Activated naive CD4-positive, alpha-beta T cell treated with anti-CD3 and anti-CD28 coated beads, Interleukin-2, amount 10 ng/mL, durations not matched to agents 7 days and 5 days (primary cell): ENCODE measurements around the gene SUB1.
A peak's percentile ranks its signal among the peaks of the same experiment; 100 is the strongest.

Source experiments
- CTCF ChIA-PET: fragments of 350-600 bp; sonication (Branson Sonifier 250); formaldehyde crosslinking; loops from one replicate; lab custom pipeline; 2021; ENCODE audit warnings: antibody characterized with exemption; lab: Charles Lee
- DNase-seq: peaks from one replicate; pipeline ENCODE4 v3.0.0-alpha.2; 2020
- H3K27ac Mint-ChIP-seq: one replicate; pipeline ENCODE4 v1.8.0; 2021; ENCODE audit warnings: mild to moderate bottlenecking, moderate library complexity, mixed read lengths
- H3K27me3 Mint-ChIP-seq: one replicate; pipeline ENCODE4 v1.8.0; 2021; ENCODE audit warnings: mild to moderate bottlenecking, mixed read lengths
- H3K36me3 Mint-ChIP-seq: one replicate; pipeline ENCODE4 v1.8.0; 2021; ENCODE audit warnings: mixed read lengths
- H3K4me1 Mint-ChIP-seq: one replicate; pipeline ENCODE4 v1.8.0; 2021; ENCODE audit warnings: mixed read lengths
- H3K4me3 Mint-ChIP-seq: one replicate; pipeline ENCODE4 v1.8.0; 2021; ENCODE audit warnings: mild to moderate bottlenecking, moderate library complexity, mixed read lengths
- H3K9me3 Mint-ChIP-seq: one replicate; pipeline ENCODE4 v1.8.0; 2021; ENCODE audit warnings: mixed read lengths

The SUB1 gene

GRCh38 chr5:32598997-32599549 lies 13.7 kb downstream of the SUB1 start:
- CTCF ChIA-PET = interaction anchor here (1.2 to 1.8 kb wide), 2 partner anchors 9 to 15 kb away, joined by 4 to 10 read pairs; no protein-coding TSS in a partner anchor
- peaks cover 50% of the 10 kb centered on the region for H3K4me1 Mint-ChIP-seq
- H3K36me3 Mint-ChIP-seq = peaks cover 69% of the 10 kb centered on the region
- H3K4me3 Mint-ChIP-seq = no peak overlapping the region
- DNase-seq = no peak
- no peaks in the 10 kb centered on the region for H3K9me3 Mint-ChIP-seq
- no peak overlapping the region for H3K27ac Mint-ChIP-seq
- H3K27me3 Mint-ChIP-seq = no peaks in the 10 kb centered on the region

- CTCF ChIA-PET = interaction anchor here (1.1 to 1.8 kb wide), 2 partner anchors 10 to 111 kb away, joined by 4 to 10 read pairs; no protein-coding TSS in a partner anchor
- Mint-ChIP-seq H3K4me3 (no peak overlapping the region), H3K4me1 (peaks cover 41% of the 10 kb centered on the region), H3K9me3 (no peaks in the 10 kb centered on the region), H3K27ac (no peak overlapping the region), H3K27me3 (no peaks in the 10 kb centered on the region), H3K36me3 (peaks cover 72% of the 10 kb centered on the region)
- DNase-seq = no peak
Observed at GRCh38 chr5:32600054-32600622, 14.8 kb downstream of the SUB1 start.

DNA sequence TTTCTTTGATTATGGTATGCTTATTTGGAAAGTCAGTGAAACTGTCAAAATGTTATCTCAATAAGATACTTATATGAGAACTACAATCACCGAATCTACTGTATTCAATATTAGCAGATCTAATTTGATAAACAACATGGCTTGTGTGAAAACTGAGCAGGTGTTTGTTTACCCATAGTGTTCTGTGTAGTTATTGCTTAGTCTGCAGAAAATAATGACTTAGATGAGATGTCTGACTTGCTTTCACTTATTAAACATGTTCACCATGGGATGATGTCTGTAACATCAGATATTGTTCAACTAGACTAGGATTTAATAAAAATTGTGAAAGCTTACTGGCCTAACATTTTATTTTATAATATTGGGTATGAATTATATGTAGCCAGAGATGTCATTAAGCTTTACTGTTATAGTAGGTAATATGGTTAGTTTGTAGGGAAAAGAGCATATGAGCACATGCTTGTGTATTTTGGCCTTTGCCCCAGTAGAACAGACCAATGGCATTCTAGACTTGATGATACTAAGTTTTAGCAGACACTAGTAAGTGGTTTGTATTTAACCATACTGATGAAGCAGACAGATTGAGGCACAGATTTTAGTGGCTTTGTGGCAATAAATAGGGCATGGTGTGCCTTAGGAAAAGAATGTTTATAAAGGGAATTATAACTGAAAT lies 16.4 kb downstream of the SUB1 start:
- peaks cover 24% of the 10 kb centered on the region for H3K4me1 Mint-ChIP-seq
- no peak overlapping the region for H3K27ac Mint-ChIP-seq
- no peak overlapping the region for H3K4me3 Mint-ChIP-seq
- CTCF ChIA-PET = no interaction called here
- peaks cover 60% of the 10 kb centered on the region for H3K36me3 Mint-ChIP-seq
- DNase-seq = no peak
- H3K9me3 Mint-ChIP-seq = no peaks in the 10 kb centered on the region
- H3K27me3 Mint-ChIP-seq = no peaks in the 10 kb centered on the region

- DNase-seq = no peak
- H3K4me1 Mint-ChIP-seq = peaks cover 16% of the 10 kb centered on the region
- H3K27me3 Mint-ChIP-seq = no peaks in the 10 kb centered on the region
- H3K36me3 Mint-ChIP-seq = peaks cover 57% of the 10 kb centered on the region
- H3K9me3 Mint-ChIP-seq = no peaks in the 10 kb centered on the region
- H3K27ac Mint-ChIP-seq = no peak overlapping the region
- CTCF ChIA-PET = interaction anchor here (0.6 kb wide), 1 partner anchor 12 kb away, joined by 3 read pairs; no protein-coding TSS in a partner anchor
- H3K4me3 Mint-ChIP-seq = no peak overlapping the region
Observed at GRCh38 chr5:32602906-32603305, 17.5 kb downstream of the SUB1 start.

DNA sequence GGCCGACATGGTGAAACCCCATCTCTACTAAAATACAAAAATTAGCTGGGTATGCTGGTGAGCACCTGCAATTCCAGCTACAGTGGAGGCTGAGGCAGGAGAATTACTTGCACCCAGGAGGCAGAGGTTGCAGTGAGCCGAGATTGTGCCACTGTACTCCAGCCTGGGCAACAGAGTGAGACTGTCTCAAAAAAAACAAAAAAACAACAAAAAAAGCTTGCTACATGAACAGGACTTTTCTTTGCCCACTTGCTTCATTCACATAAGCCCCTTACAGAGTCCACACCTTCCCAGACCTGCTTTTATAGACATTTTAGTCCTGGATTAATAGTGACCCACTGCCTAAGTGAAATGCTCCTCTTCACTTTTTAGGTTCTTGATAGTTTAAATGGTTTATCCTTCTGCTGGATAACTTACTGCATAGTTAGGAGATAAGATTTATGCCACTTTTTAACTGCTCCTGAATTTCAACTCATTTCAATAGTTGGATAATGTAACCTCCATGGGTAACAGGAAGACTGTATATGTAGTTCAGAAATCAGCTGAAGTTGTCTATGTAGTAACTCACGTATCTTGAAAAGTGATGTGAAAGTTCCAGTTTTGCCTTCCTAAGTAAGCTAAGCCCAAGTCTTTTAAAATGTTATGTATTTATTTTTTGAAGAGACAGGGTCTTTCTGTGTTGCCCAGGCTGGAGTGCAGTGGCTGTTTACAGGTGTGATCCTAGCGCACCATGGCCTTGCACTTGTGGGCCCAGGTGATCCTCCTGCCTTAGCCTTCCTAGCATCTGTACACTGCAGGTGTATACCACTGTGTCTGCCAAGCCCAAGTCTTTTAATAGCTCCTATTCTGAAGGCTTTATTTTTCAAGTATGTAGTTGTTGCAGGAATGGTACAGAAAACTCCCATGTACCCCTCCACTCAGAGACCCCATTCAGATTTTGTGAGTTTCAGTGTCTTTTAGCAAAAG lies 19.7 kb downstream of the SUB1 start:
- Mint-ChIP-seq H3K27ac (peak overlapping the region; percentile 16), H3K27me3 (no peaks in the 10 kb centered on the region), H3K4me3 (no peak overlapping the region), H3K9me3 (no peaks in the 10 kb centered on the region), H3K4me1 (peaks cover 5% of the 10 kb centered on the region), H3K36me3 (peaks cover 52% of the 10 kb centered on the region)
- CTCF ChIA-PET = interaction anchor here (1.0 to 1.2 kb wide), 2 partner anchors 15 to 116 kb away, joined by 3 to 5 read pairs; no protein-coding TSS in a partner anchor
- no peak for DNase-seq

GRCh38 chr5:32605766-32606152 lies 20.4 kb downstream of the SUB1 start:
- H3K9me3 Mint-ChIP-seq = no peaks in the 10 kb centered on the region
- peaks cover 5% of the 10 kb centered on the region for H3K4me1 Mint-ChIP-seq
- H3K27me3 Mint-ChIP-seq = no peaks in the 10 kb centered on the region
- no peak for DNase-seq
- H3K4me3 Mint-ChIP-seq = no peak overlapping the region
- H3K36me3 Mint-ChIP-seq = peaks cover 49% of the 10 kb centered on the region
- CTCF ChIA-PET = interaction anchor here (1.0 to 1.2 kb wide), 2 partner anchors 16 to 117 kb away, joined by 3 to 5 read pairs; no protein-coding TSS in a partner anchor
- H3K27ac Mint-ChIP-seq = no peak overlapping the region

DNA sequence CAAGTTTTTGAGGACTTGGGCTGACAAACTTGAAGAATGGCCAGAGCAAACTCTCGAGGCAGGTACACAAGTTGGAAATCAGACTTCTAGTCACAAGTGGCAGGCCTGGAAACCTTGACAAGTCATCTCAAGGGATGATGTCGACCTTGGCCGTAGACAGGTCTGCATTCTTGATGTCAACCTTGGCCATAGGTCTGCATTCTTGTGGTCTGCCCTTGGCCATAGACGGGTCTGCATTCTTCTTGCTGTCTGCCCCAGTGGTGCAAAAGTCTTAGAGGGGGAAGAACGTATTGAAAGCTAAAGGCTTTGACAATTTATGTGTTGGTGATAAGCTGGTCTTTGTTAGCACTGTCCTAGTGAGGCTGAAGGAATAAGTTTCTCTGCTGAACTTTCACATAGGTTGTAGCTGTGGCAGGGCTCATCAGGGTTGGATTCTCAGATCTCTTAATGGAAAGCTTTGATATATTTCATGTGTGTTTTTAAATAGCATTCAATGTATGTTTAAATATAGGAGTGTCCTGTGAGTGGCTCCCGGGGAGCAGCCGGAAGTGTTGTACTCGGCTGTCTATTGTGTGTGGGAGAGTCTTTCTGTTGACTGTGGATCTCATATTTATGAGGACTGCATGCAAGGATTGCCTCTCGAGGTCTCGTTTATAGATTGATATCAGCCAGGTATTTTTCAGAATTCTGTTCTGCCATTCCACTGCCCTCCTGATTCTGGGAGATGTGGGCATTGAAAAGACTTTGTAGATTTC lies 27.0 kb downstream of the SUB1 start:
- H3K27ac Mint-ChIP-seq = no peak overlapping the region
- DNase-seq = no peak
- CTCF ChIA-PET = interaction anchor here (0.8 to 3.0 kb wide), 8 partner anchors 20 to 380 kb away, joined by 3 to 56 read pairs (median 4); no protein-coding TSS in a partner anchor
- H3K4me3 Mint-ChIP-seq = no peak overlapping the region
- no peaks in the 10 kb centered on the region for H3K9me3 Mint-ChIP-seq
- H3K36me3 Mint-ChIP-seq = peaks cover 16% of the 10 kb centered on the region
- no peaks in the 10 kb centered on the region for H3K27me3 Mint-ChIP-seq
- peaks cover 2% of the 10 kb centered on the region for H3K4me1 Mint-ChIP-seq

- no peak overlapping the region for H3K27ac Mint-ChIP-seq
- peaks cover 2% of the 10 kb centered on the region for H3K4me1 Mint-ChIP-seq
- H3K9me3 Mint-ChIP-seq = no peaks in the 10 kb centered on the region
- DNase-seq = peak; percentile 88
- H3K36me3 Mint-ChIP-seq = peaks cover 9% of the 10 kb centered on the region
- no peak overlapping the region for H3K4me3 Mint-ChIP-seq
- no peaks in the 10 kb centered on the region for H3K27me3 Mint-ChIP-seq
- CTCF ChIA-PET = interaction anchor here (0.7 to 3.0 kb wide), 12 partner anchors 14 to 381 kb away, joined by 3 to 56 read pairs (median 4); no protein-coding TSS in a partner anchor
Observed at GRCh38 chr5:32613050-32613672, 27.8 kb downstream of the SUB1 start.

DNA sequence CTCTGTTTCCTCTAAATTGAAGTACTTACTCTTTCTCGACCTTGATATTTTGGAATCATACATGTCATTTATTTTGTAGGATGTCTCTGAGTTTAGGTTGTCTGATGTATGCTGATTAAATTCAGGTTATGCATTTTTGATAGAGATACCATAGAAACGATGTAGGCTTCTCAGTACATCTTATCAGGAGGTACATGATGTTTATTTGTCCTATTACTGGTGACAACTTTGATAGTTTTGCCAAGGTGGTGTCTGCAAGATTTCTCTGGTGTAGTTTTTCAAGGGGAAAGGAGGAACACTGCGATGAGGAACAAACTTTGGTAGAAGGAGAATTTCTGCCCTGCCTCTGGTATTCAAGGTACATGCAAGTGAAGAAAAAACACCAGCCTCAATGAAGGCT lies 29.9 kb downstream of the SUB1 start:
- no peak overlapping the region for H3K4me3 Mint-ChIP-seq
- H3K9me3 Mint-ChIP-seq = no peaks in the 10 kb centered on the region
- CTCF ChIA-PET = interaction anchor here (1.3 kb wide), 1 partner anchor 383 kb away, joined by 3 read pairs; no protein-coding TSS in a partner anchor
- H3K4me1 Mint-ChIP-seq = peaks cover 2% of the 10 kb centered on the region
- DNase-seq = no peak
- no peaks in the 10 kb centered on the region for H3K36me3 Mint-ChIP-seq
- H3K27me3 Mint-ChIP-seq = no peaks in the 10 kb centered on the region
- H3K27ac Mint-ChIP-seq = no peak overlapping the region

DNA sequence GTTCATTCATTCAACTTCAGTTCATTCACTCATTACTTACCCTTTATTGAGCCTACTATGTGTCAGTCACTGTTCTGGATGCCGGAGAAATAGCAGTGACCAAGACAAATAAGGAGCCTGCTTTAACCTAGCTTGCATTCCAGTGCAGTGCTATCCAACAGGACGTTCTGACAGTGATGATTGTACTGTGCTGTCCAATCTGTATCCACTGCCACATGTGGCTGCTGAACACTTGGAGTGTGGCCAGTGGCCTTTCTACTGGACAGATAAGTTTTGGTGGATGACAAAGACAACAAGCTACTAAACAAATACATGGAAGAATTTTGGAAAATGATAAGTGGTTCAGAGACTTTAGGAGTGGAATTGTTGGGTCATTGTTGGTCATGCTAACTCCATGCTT lies 33.6 kb downstream of the SUB1 start:
- CTCF ChIA-PET = interaction anchor here (1.0 kb wide), 1 partner anchor 11 kb away, joined by 3 read pairs; no protein-coding TSS in a partner anchor
- Mint-ChIP-seq H3K4me3 (no peak overlapping the region), H3K4me1 (no peaks in the 10 kb centered on the region), H3K27ac (no peak overlapping the region), H3K36me3 (no peaks in the 10 kb centered on the region), H3K9me3 (no peaks in the 10 kb centered on the region), H3K27me3 (no peaks in the 10 kb centered on the region)
- DNase-seq = no peak

DNA sequence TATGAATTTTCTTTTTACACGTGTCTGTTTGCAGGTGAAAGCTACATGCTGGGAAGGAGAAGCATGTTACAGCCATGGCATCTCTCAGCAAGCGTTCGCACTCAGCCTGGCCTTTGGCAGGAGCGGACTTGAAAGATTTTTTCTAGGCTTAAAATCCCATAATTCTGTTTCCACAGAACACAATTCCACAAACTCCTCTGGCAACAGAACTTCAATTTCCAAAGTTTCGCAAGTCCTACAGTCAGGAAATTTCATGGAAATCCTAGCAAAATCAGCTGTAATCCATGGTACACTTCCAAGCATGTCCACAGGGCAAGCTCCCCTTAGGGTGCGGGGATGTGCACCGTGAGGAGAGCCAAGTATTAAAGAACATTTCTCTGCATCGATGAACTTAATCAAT lies 35.9 kb downstream of the SUB1 start:
- Mint-ChIP-seq H3K4me3 (no peak overlapping the region), H3K27ac (no peak overlapping the region), H3K4me1 (no peaks in the 10 kb centered on the region), H3K36me3 (no peaks in the 10 kb centered on the region), H3K27me3 (no peaks in the 10 kb centered on the region), H3K9me3 (no peaks in the 10 kb centered on the region)
- DNase-seq = no peak
- CTCF ChIA-PET = no interaction called here

GRCh38 chr5:32625106-32625505 lies 39.7 kb downstream of the SUB1 start:
- H3K4me3 Mint-ChIP-seq = no peak overlapping the region
- H3K27me3 Mint-ChIP-seq = no peaks in the 10 kb centered on the region
- H3K4me1 Mint-ChIP-seq = no peaks in the 10 kb centered on the region
- no peaks in the 10 kb centered on the region for H3K36me3 Mint-ChIP-seq
- CTCF ChIA-PET = interaction anchor here (1.3 kb wide), 1 partner anchor 35 kb away, joined by 4 read pairs; no protein-coding TSS in a partner anchor
- no peaks in the 10 kb centered on the region for H3K9me3 Mint-ChIP-seq
- DNase-seq = no peak
- H3K27ac Mint-ChIP-seq = no peak overlapping the region

DNA sequence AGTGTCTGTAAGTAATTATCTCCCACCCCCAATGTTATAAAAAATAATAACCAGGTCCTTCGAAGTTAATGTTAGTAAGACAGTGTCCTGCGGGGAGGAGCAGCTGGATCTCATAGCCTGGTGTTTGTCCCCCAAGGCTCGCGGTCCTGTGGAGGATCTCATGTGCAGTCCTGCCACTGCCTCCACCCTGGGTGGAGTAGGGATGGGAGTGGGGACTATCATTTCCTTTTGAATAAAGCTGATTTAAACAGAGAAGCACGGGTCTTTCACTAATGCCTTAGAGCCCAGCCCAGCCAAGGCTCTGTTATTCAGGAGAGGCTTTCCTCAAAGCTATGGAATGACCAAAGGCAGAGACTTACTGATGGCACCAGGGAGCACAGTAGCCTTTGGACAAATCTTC lies 40.2 kb downstream of the SUB1 start:
- Mint-ChIP-seq H3K9me3 (no peaks in the 10 kb centered on the region), H3K36me3 (no peaks in the 10 kb centered on the region), H3K27me3 (no peaks in the 10 kb centered on the region), H3K4me1 (no peaks in the 10 kb centered on the region), H3K27ac (no peak overlapping the region), H3K4me3 (no peak overlapping the region)
- CTCF ChIA-PET = interaction anchor here (1.3 kb wide), 1 partner anchor 36 kb away, joined by 4 read pairs; no protein-coding TSS in a partner anchor
- DNase-seq = no peak
